HUES64 (cell line): Measurements from ENCODE around the gene WASL.
"Not testable (repeated sequence)": the region's sequence is repeated elsewhere in the genome, so short reads cannot be mapped to it uniquely, and the experiment has no call there.

Source experiments
- H3K27ac ChIP-seq: 2 replicates; pipeline ENCODE4 v1.7.0; 2013; ENCODE audit warnings: low read depth, low read length, inconsistent platforms
- H3K27me3 ChIP-seq: 2 replicates; pipeline ENCODE4 v1.6.1; 2013; ENCODE audit warnings: mild to moderate bottlenecking, low read length; ENCODE audit not compliant: insufficient read depth
- H3K36me3 ChIP-seq: 2 replicates; pipeline ENCODE4 v1.6.1; 2013; ENCODE audit warnings: mild to moderate bottlenecking, low read length; ENCODE audit not compliant: insufficient read depth
- H3K4me1 ChIP-seq: 2 replicates; pipeline ENCODE4 v1.6.1; 2013; ENCODE audit warnings: mild to moderate bottlenecking, low read length, moderate library complexity; ENCODE audit not compliant: insufficient read depth
- H3K4me3 ChIP-seq: 2 replicates; pipeline ENCODE4 v1.5.1; 2013; ENCODE audit warnings: mild to moderate bottlenecking, low read length, moderate library complexity
- H3K9ac ChIP-seq: 2 replicates; pipeline ENCODE4 v1.6.1; 2013; ENCODE audit warnings: mild to moderate bottlenecking, low read depth, low read length
- H3K9me3 ChIP-seq: 2 replicates; pipeline ENCODE4 v1.6.1; 2013; ENCODE audit warnings: low read depth, low read length; ENCODE audit not compliant: insufficient read depth
- WGBS: fragments of 150-250, 120-280 bp; methylation state at CpG from one replicate; pipeline ENCODE4 v1.1.7; 2013; ENCODE audit warnings: missing lambda C conversion rate; 5-methylcytosine and 5-hydroxymethylcytosine counted together

Gene WASL

DNA sequence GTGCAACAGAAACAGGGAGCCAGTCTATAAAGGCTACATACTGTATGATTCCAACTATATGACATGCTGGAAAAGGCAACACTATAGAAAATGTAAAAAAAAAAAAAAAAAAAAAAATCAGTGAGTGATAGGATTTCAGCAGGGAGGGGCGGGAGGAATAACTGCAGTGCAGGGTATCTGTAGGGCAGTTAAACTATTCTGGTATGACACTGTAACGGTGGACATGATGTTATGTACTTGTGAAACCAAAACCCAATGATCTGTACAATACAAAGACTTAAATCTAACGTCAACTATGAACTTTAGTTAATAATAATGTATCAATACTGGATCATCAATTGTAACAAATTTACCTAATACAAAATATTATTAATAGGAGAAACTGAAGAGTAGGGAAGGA, 14.3 kb downstream of the WASL start:
- H3K9me3 ChIP-seq: no peaks in the 10 kb centered on the region
- WGBS: 93% methylated on average over 2 of the region's 3 CpGs
- no peak overlapping the region for H3K4me3 ChIP-seq
- no peaks in the 10 kb centered on the region for H3K36me3 ChIP-seq
- no peak overlapping the region for H3K27ac ChIP-seq
- no peak overlapping the region for H3K9ac ChIP-seq
- no peaks in the 10 kb centered on the region for H3K4me1 ChIP-seq
- H3K27me3 ChIP-seq: no peaks in the 10 kb centered on the region

DNA sequence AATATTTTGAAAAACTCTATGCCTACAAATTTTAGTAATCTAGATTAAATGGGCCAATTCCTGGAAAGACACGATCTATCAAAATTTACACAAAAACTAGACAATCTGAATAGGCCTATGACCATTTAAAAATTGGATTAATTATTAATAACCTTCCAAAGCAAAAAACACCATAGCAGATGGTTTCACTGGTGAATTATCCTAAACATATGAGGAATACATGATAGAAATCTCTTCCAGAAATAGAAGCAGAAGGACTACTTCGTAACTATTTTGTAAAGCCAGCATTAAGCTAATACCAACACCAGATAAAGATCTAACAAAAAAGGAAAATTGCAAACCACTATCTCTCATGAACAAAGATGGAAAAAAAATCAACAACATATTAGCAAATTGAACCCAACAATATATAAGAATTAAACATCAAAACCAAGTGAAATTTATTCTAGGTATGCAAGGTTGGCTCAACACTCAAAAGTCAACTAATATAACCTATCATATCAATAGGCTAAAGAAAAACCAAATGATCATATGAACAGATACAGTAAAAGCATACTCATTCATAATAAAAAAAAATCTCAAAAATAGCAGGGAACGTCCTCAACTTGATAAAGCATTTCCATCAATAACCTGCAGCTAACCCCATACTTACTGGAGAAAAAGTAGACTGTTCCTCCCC, 16.3 kb downstream of the WASL start:
- H3K36me3 ChIP-seq: no peaks in the 10 kb centered on the region
- H3K9me3 ChIP-seq: no peaks in the 10 kb centered on the region
- no peak overlapping the region for H3K4me3 ChIP-seq
- no peaks in the 10 kb centered on the region for H3K27me3 ChIP-seq
- no peak overlapping the region for H3K9ac ChIP-seq
- WGBS: 95% methylated on average over 3 of the region's 3 CpGs
- no peaks in the 10 kb centered on the region for H3K4me1 ChIP-seq
- H3K27ac ChIP-seq: no peak overlapping the region

DNA sequence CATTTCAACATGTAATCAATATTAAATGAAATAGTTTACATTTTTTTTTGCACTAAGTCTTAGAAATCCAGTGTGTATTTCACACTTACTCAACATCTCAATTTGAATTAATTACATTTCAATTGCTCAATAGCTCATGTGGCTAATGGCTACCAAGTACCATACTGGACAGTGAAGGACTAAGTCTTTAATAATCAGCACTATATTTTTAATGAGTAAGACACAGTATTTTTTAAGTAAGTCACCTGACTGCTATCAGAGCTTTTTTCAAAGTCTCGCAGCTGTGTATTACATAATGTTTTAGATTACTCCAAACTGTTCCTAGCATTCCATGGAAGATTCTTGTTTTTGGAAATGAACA, 19.6 kb downstream of the WASL start:
- no peaks in the 10 kb centered on the region for H3K27me3 ChIP-seq
- H3K36me3 ChIP-seq: no peaks in the 10 kb centered on the region
- no CpG with 5 or more reads among the region's 1 CpG for WGBS
- no peaks in the 10 kb centered on the region for H3K9me3 ChIP-seq
- no peak overlapping the region for H3K9ac ChIP-seq
- no peak overlapping the region for H3K27ac ChIP-seq
- H3K4me1 ChIP-seq: peaks cover 21% of the 10 kb centered on the region
- no peak overlapping the region for H3K4me3 ChIP-seq

DNA sequence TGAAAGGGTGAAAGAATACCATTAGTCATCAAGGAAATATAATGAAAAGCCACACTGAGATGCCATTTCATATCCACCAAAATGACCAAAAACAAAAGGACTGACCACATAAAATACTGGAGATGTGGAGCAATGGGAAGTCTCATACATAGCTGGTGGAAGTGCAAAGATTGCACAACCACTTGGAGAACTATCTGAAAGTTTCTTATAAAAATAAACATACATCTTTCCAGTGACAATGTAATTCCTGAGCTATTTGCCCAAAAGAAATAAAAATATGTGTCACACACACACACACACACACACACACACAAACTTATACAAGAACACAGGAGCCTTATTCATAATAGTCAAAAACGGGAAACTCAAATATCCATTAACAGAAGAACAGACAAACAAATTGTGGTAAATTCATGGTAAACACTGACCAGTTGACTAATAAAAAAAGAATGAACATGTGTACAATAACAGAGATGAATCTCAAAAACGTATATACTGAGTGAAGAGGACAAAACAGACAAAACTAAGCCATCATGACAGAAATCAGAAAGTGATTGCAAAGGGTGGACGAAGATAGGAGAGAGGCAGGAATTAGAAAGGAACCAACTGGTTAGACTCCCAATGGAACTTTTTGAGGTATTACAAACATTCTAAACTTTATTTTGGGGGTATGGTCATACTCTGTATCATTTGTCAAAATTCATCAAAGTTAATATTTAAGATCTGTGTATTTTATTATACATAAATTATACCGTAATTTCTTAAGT, 21.5 kb downstream of the WASL start:
- 83% methylated on average over 3 of the region's 4 CpGs for WGBS
- Histone ChIP-seq H3K4me1 (peaks cover 37% of the 10 kb centered on the region), H3K36me3 (no peaks in the 10 kb centered on the region), H3K27ac (no peak overlapping the region), H3K27me3 (no peaks in the 10 kb centered on the region), H3K4me3 (no peak overlapping the region), H3K9ac (no peak overlapping the region), H3K9me3 (no peaks in the 10 kb centered on the region)

DNA sequence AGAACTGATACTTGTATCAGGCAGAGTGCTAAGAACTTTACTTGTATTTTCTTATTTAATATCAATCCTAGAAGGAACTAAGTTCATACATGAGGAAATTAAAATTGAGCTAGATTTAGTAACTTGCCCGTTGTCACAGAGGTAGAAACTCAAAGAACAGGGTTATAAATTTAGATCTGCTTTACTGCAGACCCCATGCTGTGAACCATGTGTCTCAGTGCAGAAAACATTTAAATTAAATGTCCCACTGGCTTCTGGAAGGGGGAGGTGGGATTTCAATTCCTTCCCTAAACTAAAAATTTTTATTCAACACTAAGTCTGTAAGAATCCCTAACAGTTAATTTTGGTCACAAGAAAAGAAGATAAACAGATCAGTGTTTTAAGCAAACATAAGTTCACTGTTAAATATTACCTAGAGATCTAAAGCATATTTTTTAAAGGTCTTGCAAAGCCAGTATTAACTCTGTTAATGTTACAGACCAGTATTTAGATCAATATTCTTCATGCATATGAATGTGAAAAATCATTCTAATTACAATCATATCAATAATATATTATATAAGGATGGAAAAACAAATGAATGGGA, 23.1 kb downstream of the WASL start:
- WGBS: 42% methylated on average over 1 of the region's 1 CpG
- Histone ChIP-seq H3K4me3 (no peak overlapping the region), H3K4me1 (peaks cover 37% of the 10 kb centered on the region), H3K9me3 (no peaks in the 10 kb centered on the region), H3K27me3 (no peaks in the 10 kb centered on the region), H3K27ac (no peak overlapping the region), H3K36me3 (no peaks in the 10 kb centered on the region), H3K9ac (no peak overlapping the region)

DNA sequence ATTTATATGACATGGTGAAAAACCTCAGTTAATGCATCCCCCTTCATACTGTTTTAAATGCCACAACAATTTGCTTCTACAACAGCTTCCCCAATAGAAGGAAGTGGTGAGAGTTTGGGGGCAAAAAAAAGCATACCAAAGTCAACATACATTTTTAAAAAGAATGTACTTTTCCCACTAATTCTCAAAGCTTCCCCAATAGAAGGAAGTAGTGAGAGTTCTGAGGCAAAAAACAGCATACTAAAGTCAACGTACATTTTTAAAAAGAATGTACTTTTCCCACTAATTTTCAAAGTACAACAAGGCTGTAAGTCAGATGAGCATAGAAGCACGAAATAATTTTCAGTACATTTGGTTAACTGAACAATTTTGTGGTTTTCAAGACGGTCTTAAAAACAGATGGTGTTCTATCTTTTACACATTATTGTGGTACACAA, 24.0 kb downstream of the WASL start:
- no peaks in the 10 kb centered on the region for H3K9me3 ChIP-seq
- H3K27ac ChIP-seq: no peak overlapping the region
- no peak overlapping the region for H3K4me3 ChIP-seq
- 81% methylated on average over 3 of the region's 3 CpGs for WGBS
- H3K27me3 ChIP-seq: no peaks in the 10 kb centered on the region
- peaks cover 37% of the 10 kb centered on the region for H3K4me1 ChIP-seq
- H3K9ac ChIP-seq: no peak overlapping the region
- no peaks in the 10 kb centered on the region for H3K36me3 ChIP-seq

DNA sequence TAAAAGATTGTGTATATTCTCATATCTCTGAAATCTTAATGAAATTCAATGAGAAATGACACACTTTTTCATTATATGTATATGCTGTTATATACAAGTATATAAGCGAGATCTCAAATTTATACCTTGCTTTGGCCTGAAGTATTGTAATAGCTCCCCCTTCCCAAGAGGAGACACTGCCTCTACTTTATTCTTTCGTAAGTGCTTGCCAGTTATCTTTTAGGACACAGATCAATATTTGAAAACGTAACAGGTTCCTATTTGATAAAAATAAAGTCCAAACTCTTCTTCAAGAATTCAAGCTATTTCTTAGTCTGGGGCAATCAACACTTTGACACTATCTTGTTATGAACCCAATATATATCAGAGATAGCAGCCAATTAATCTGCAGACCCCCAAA, 24.9 kb downstream of the WASL start:
- Histone ChIP-seq H3K27ac (peak overlapping the region; percentile 15; the same call in 1 of the 2 replicates), H3K36me3 (no peaks in the 10 kb centered on the region), H3K9ac (no peak overlapping the region), H3K9me3 (no peaks in the 10 kb centered on the region), H3K4me3 (no peak overlapping the region), H3K4me1 (peaks cover 37% of the 10 kb centered on the region), H3K27me3 (no peaks in the 10 kb centered on the region)
- 88% methylated on average over 3 of the region's 3 CpGs for WGBS

DNA sequence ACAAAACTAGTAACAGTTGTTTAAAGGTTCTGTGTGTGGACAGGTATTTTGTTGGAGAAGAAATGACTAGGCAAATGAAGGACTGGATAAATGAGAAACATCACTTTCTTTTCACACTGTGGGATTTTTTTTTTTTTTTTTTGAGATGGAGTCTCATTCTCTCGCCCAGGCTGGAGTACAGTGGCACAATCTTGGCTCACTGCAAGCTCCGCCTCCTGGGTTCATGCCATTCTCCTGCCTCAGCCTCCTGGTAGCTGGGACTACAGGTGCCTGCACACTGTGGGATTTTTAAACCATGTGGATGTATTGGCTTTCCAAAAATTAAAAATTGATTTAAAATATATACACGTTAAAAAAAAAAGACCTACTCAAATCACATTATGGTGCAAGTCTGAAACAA, 28.3 kb downstream of the WASL start:
- not testable (repeated sequence) for H3K9ac ChIP-seq, H3K4me3 ChIP-seq, H3K9me3 ChIP-seq, H3K27ac ChIP-seq, H3K27me3 ChIP-seq, H3K36me3 ChIP-seq
- H3K4me1 ChIP-seq: peaks cover 38% of the 10 kb centered on the region
- WGBS: 93% methylated on average over 3 of the region's 3 CpGs

DNA sequence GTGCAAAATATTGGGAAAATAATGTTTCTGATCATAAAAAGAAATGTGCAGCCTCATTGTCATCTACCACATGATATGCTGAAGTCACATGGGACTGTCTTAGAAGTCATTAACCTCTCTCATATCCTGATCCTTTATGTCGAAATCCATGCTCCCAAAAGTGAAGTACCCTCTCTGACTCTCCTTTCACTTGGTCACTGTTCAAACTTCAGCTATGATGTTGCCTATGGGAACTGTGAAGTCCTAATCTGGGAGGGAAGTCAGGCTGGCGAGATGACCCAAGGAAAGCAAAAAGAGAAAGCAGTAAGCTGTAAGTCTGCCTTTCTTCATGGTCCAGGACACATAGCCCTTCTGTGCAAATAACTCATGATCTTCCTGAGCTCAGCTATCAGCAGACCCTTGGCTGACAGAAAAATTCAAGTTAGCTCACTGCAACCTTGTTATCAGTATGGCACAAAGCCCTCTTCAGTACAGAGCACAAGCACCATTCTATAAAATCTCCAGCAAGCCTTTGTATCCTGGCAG, 29.5 kb downstream of the WASL start:
- Histone ChIP-seq H3K4me1 (peaks cover 34% of the 10 kb centered on the region), H3K27ac (no peak overlapping the region), H3K9ac (no peak overlapping the region), H3K36me3 (no peaks in the 10 kb centered on the region), H3K9me3 (no peaks in the 10 kb centered on the region), H3K27me3 (no peaks in the 10 kb centered on the region), H3K4me3 (no peak overlapping the region)
- 88% methylated on average over 2 of the region's 2 CpGs for WGBS

DNA sequence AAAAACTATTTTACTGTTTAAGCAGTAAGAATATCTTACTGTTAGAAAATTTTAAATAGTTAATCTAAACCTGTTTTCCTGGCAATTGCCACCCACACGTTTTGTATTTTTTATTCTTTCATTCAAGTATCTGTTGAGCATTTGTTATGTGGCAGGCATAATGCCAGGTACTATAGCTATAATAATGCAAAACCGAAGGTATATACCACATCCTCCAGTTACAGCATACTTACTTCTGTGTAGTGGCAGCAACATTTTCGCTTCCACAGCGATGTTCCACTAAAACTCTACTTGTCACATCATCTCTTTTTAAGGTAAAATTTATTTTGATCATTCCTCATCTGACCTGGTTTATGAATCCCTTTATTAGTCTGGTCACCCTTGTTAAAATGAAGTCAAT, 30.0 kb downstream of the WASL start:
- Histone ChIP-seq H3K9ac (no peak overlapping the region), H3K4me3 (no peak overlapping the region), H3K4me1 (peaks cover 29% of the 10 kb centered on the region), H3K27me3 (no peaks in the 10 kb centered on the region), H3K27ac (no peak overlapping the region), H3K36me3 (no peaks in the 10 kb centered on the region), H3K9me3 (no peaks in the 10 kb centered on the region)
- 95% methylated on average over 3 of the region's 4 CpGs for WGBS

DNA sequence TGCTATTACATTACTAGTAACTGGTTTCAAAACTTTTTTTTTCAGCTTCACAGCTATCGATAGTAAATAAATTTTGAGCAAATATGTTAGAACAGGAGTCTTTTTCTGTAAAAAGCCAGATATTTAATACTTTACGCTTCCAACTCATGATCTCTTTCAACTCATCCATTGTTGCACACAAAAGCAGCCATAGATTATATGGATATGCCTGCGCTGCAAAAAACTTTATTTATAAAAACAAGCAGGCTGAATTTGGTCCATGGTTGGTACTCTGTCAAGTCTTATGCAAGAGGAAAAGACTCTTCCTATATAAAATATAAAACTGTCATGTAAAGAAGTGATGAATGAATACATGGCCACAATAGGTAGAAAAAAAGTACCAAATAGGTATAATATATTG, 31.1 kb downstream of the WASL start:
- Histone ChIP-seq H3K9ac (no peak overlapping the region), H3K27me3 (no peaks in the 10 kb centered on the region), H3K27ac (no peak overlapping the region), H3K4me1 (peaks cover 18% of the 10 kb centered on the region), H3K36me3 (0 out of 2 replicates have a peak, but pooled peaks cover 3% of the 10 kb centered on the region), H3K9me3 (no peaks in the 10 kb centered on the region), H3K4me3 (no peak overlapping the region)
- 98% methylated on average over 3 of the region's 3 CpGs for WGBS
